ENCODE measurements around the gene QPRT. TPM values are rescaled to one million over a fixed set of nuclear protein-coding genes. Genes with fewer than 3 reads are reported as not detected.

The QPRT gene
- total RNA-seq, 1 experiment from 2014 or later: 0.52 TPM

DNA sequence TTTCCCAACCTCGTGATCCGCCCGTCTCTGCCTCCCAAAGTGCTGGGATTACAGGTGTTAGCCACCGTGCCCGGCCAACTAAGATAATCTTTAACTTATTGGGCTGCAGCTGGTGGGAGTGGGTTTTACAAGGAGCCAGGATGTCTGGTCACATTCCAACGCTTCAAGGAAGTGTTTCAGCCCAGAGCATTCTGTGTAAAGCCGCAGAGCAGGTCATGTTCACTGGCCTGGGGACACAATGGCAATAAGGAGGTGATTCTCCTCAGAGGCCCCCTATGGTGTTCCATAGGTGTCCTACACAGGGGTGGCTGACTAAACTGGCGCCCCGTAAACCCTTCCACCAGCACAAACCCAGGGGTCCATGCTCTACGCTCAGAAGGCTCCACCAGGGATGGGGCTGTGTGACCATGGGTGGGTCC is 1.2 kb downstream of the QPRT start (continued):
- TF ChIP-seq, protein P1, sequence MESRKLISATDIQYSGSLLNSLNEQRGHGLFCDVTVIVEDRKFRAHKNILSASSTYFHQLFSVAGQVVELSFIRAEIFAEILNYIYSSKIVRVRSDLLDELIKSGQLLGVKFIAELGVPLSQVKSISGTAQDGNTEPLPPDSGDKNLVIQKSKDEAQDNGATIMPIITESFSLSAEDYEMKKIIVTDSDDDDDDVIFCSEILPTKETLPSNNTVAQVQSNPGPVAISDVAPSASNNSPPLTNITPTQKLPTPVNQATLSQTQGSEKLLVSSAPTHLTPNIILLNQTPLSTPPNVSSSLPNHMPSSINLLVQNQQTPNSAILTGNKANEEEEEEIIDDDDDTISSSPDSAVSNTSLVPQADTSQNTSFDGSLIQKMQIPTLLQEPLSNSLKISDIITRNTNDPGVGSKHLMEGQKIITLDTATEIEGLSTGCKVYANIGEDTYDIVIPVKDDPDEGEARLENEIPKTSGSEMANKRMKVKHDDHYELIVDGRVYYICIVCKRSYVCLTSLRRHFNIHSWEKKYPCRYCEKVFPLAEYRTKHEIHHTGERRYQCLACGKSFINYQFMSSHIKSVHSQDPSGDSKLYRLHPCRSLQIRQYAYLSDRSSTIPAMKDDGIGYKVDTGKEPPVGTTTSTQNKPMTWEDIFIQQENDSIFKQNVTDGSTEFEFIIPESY (IDR thresholded peaks at IDR 0.05; ENCODE audit: extremely low read depth, insufficient replicate concordance, low read length): no peak
- TF ChIP-seq ATF3 (IDR thresholded peaks at IDR 0.05) (no peak), FOSL1 (IDR thresholded peaks at IDR 0.05; ENCODE audit: low read depth) (no peak), YY1 (IDR thresholded peaks at IDR 0.05; ENCODE audit: extremely low read depth, insufficient replicate concordance, low read depth, low read length) (no peak), TCF7L2 (IDR thresholded peaks at IDR 0.05; ENCODE audit: borderline replicate concordance, extremely low read depth, insufficient read depth, insufficient read length) (no peak), EGR1 (IDR thresholded peaks at IDR 0.05; ENCODE audit: low read depth) (no peak)

DNA sequence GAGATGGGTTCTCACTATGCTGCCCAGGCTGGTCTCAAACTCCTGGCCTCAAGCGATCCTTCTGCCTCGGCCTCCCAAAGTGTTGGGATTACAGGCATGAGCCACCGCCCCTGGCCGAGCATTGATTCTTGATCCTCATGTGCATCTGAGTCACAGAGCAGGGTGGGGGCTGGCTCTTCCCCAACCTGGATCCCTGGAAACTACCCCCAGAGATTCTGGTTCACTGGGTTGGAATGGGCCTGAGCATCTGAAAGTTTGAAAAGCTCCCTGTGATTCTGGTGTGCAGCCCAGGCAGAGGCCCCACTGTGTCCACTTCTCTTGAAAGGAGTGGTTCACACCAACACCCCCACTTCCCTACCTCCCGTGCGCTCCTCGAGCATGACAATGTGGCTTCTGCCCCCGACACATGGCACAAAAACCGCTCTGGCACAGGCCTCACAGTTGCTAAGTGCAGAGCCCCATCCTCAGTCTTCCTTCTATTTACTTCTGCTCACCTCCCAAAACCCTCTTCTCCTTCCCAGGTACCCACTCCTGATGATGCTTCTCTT is 4.6 kb downstream of the QPRT start:
- H3K9ac ChIP-seq (ENCODE audit: low read length): no peak overlapping the region
- ChIA-PET RAD21 (ENCODE audit: low non-redundant PET in 1 of 2, low total read pairs in 2 of 2, uncharacterized antibody in 2 of 2, unreplicated experiment in 2 of 2) (no interaction called here), POLR2A (no interaction called here), CTCF (no interaction called here)
- no peaks in the 10 kb centered on the region for H4K20me1 ChIP-seq (ENCODE audit: insufficient read depth)
- no peaks in the 10 kb centered on the region for H3K27me3 ChIP-seq (ENCODE audit: insufficient read depth, low read length)
- H3K9me3 ChIP-seq (ENCODE audit: control insufficient read depth in 1 of 2, insufficient read depth in 1 of 2, low read depth in 1 of 2, low read length in 2 of 2): no peaks in the 10 kb centered on the region
- intact Hi-C loops (cut with micrococcal nuclease): no loop called here
- no peaks in the 10 kb centered on the region for H3K36me3 ChIP-seq (ENCODE audit: control insufficient read depth in 1 of 2, insufficient read depth in 2 of 2, low read length in 2 of 2)
- H3K27ac ChIP-seq (ENCODE audit: low read depth, low read length): no peak overlapping the region
- H3K79me2 ChIP-seq (ENCODE audit: insufficient read depth, low read length): no peaks in the 10 kb centered on the region
- no peak overlapping the region for H3K4me3 ChIP-seq (replicated peaks in 1 of 2; ENCODE audit: low read depth in 1 of 2, low read length in 2 of 2)
- DNase-seq (ENCODE audit: low read depth, low spot score) (no peak), ATAC-seq (no peak)
- no peak overlapping the region for H3K4me2 ChIP-seq (ENCODE audit: low read length)
- no peak for TF ChIP-seq ELF1 (IDR thresholded peaks at IDR 0.05; ENCODE audit: borderline replicate concordance, low read depth)
- TF ChIP-seq EZH2phosphoT487 (IDR thresholded peaks at IDR 0.05; ENCODE audit: borderline replicate concordance): no peak
- no peak for TF ChIP-seq POLR2AphosphoS5 (IDR thresholded peaks at IDR 0.05; ENCODE audit: low read depth, low read length)
- TF ChIP-seq TCF7L2 (IDR thresholded peaks at IDR 0.05; ENCODE audit: borderline replicate concordance, extremely low read depth, insufficient read depth, insufficient read length): no peak
- no peak for TF ChIP-seq RAD21 (IDR thresholded peaks at IDR 0.05; ENCODE audit: low read depth)
- TF ChIP-seq MAX (IDR thresholded peaks at IDR 0.05): no peak
- TF ChIP-seq ZNF274 (IDR thresholded peaks at IDR 0.05; ENCODE audit: low read depth, low read length): no peak
- H3K9me2 ChIP-seq (ENCODE audit: insufficient read depth): no peaks in the 10 kb centered on the region
- H2AFZ ChIP-seq (ENCODE audit: low read depth, low read length, poor library complexity, severe bottlenecking): no peak overlapping the region
- no TSS peak for BruUV-seq (replicated peaks)
- H3K4me1 ChIP-seq (ENCODE audit: control insufficient read depth in 1 of 2, insufficient read depth in 2 of 2, low read length in 2 of 2): no peaks in the 10 kb centered on the region

Data from HCT116 (cell line).